A673 (cell line): Measurements from ENCODE around the gene PPP1R14B. TPM values are rescaled to one million over a fixed set of nuclear protein-coding genes. Genes with fewer than 3 reads are reported as not detected.
A peak's percentile ranks its signal among the peaks of the same experiment; 100 is the strongest.

Experiments
- BruUV-seq: library from RNA; stranded (reverse); fragments of 400-500 nt; replicated peaks from 2 replicates; lab custom pipeline; 2021; lab: Mats Ljungman, UMichigan
- CTCF ChIA-PET: fragments of 300-600 bp; sonication (Branson Sonifier 250); formaldehyde crosslinking; loops from one replicate; lab custom pipeline; 2022; ENCODE audit warnings: antibody characterized with exemption; lab: Charles Lee
- POLR2A ChIA-PET: fragments of 300-600 bp; sonication (Branson Sonifier 250); formaldehyde crosslinking; loops from one replicate; lab custom pipeline; 2022; ENCODE audit warnings: antibody characterized with exemption; ENCODE audit not compliant: low non-redundant PET; lab: Charles Lee
- DNase-seq: peaks from one replicate; pipeline ENCODE4 v3.0.0-alpha.2; 2015; ENCODE audit warnings: low spot score
- H3K27ac ChIP-seq: fragments of 200-600 bp; sonication (generic); 2 replicates; pipeline ENCODE4 v1.5.1; 2016; ENCODE audit warnings: mixed run types, low read depth, mild to moderate bottlenecking, mixed read lengths, antibody characterized with exemption, low read length; ENCODE audit not compliant: poor library complexity, severe bottlenecking
- H3K27me3 ChIP-seq: fragments of 200-600 bp; sonication (generic); replicated peaks from 2 replicates; pipeline ENCODE4 v1.6.1; 2017; ENCODE audit warnings: mixed run types, low read depth, mild to moderate bottlenecking, mixed read lengths, antibody characterized with exemption, low read length; ENCODE audit not compliant: insufficient read depth, poor library complexity
- H3K36me3 ChIP-seq: fragments of 200-600 bp; sonication (generic); 2 replicates; pipeline ENCODE4 v1.6.1; 2016; ENCODE audit warnings: mixed run types, mild to moderate bottlenecking, mixed read lengths, antibody characterized with exemption, low read length; ENCODE audit not compliant: insufficient read depth, poor library complexity, severe bottlenecking
- H3K4me1 ChIP-seq: fragments of 200-600 bp; sonication (generic); 2 replicates; pipeline ENCODE4 v1.6.1; 2017; ENCODE audit warnings: mixed run types, mild to moderate bottlenecking, mixed read lengths, antibody characterized with exemption, low read length; ENCODE audit not compliant: insufficient read depth, poor library complexity, severe bottlenecking
- H3K4me3 ChIP-seq: fragments of 200-600 bp; sonication (generic); 2 replicates; pipeline ENCODE4 v1.5.1; 2016; ENCODE audit warnings: low read depth, mixed run types, mild to moderate bottlenecking, mixed read lengths, low read length; ENCODE audit not compliant: poor library complexity, severe bottlenecking
- H3K9me3 ChIP-seq: fragments of 200-600 bp; sonication (generic); 2 replicates; pipeline ENCODE4 v1.6.1; 2016; ENCODE audit warnings: mixed run types, low read depth, mild to moderate bottlenecking, mixed read lengths, antibody characterized with exemption, low read length; ENCODE audit not compliant: poor library complexity, severe bottlenecking
- CTCF ChIP-seq: fragments of 300-800, 200-600 bp; sonication (generic); conservative IDR thresholded peaks from 2 replicates; pipeline ENCODE4 v1.5.1; 2017; ENCODE audit warnings: low read depth, mild to moderate bottlenecking, antibody characterized with exemption, low read length, moderate library complexity, mixed read lengths
- EZH2 ChIP-seq: fragments of 200-600 bp; sonication (generic); IDR thresholded peaks from 2 replicates; pipeline ENCODE4 v1.6.1; 2017; ENCODE audit warnings: borderline replicate concordance, low read depth, mild to moderate bottlenecking, mixed read lengths, antibody characterized with exemption, low read length; ENCODE audit not compliant: poor library complexity, severe bottlenecking
- intact Hi-C: fragments of 100-400 bp; cut with micrococcal nuclease; formaldehyde crosslinking; loops from one replicate; pipeline ENCODE4 v1.10.0; 2022; ENCODE audit not compliant: unreplicated experiment
- total RNA-seq: library from RNA; stranded (reverse); gene quantifications from 2 replicates; pipeline ENCODE4 v1.2.3, GENCODE V29; 2021

The PPP1R14B gene
- total RNA-seq, 1 experiment from 2014 or later = 378 TPM

- H3K36me3 ChIP-seq = peaks cover 25% of the 10 kb centered on the region
Measured at GRCh38 chr11:64268025-64268892, 21.5 kb upstream of the PPP1R14B start.

GRCh38 chr11:64267207-64267945, 20.6 kb upstream of the PPP1R14B start:
- ChIA-PET CTCF (interaction anchor here (0.6 kb wide), 2 partner anchors 16 to 377 kb away, joined by 4 to 8 read pairs; no protein-coding TSS in a partner anchor), POLR2A (interaction anchor here (0.7 kb wide), 1 partner anchor 57 kb away, joined by 3 read pairs; no protein-coding TSS in a partner anchor)
- Histone ChIP-seq H3K4me1 (peaks cover 16% of the 10 kb centered on the region), H3K9me3 (no peaks in the 10 kb centered on the region), H3K4me3 (no peak overlapping the region), H3K27ac (no peak overlapping the region), H3K27me3 (no peaks in the 10 kb centered on the region), H3K36me3 (peaks cover 33% of the 10 kb centered on the region)
- DNase-seq = no peak
- intact Hi-C loops = no loop called here
- no TSS peak for BruUV-seq
- TF ChIP-seq EZH2 = no peak
- TF ChIP-seq CTCF = no peak

More at GRCh38 chr11:64268025-64268892, 21.5 kb upstream of the PPP1R14B start:
- intact Hi-C loops = no loop called here
- Histone ChIP-seq H3K4me1 (peaks cover 16% of the 10 kb centered on the region), H3K9me3 (no peaks in the 10 kb centered on the region), H3K4me3 (peak overlapping the region; percentile 78), H3K27me3 (no peaks in the 10 kb centered on the region), H3K27ac (peak overlapping the region; percentile 94)
- ChIA-PET CTCF (interaction anchor here (1.7 kb wide), 1 partner anchor 87 kb away, joined by 4 read pairs; no protein-coding TSS in a partner anchor), POLR2A (no interaction called here)
- DNase-seq = peak; percentile 47
- TF ChIP-seq EZH2 (no peak), CTCF (no peak)
- BruUV-seq = no TSS peak

GRCh38 chr11:64266339-64266738, 19.6 kb upstream of the PPP1R14B start:
- no peak for DNase-seq
- POLR2A ChIA-PET = no interaction called here
- no peak overlapping the region for H3K4me3 ChIP-seq
- H3K36me3 ChIP-seq = peaks cover 42% of the 10 kb centered on the region
- no peak overlapping the region for H3K27ac ChIP-seq
- no peaks in the 10 kb centered on the region for H3K27me3 ChIP-seq
- TF ChIP-seq EZH2 = no peak
- TF ChIP-seq CTCF = no peak
- intact Hi-C loops = no loop called here
- CTCF ChIA-PET = no interaction called here
- no peaks in the 10 kb centered on the region for H3K9me3 ChIP-seq
- no TSS peak for BruUV-seq
- H3K4me1 ChIP-seq = peaks cover 9% of the 10 kb centered on the region
